Colonic mucosa (tissue), 4 donors: ENCODE measurements around the gene CXCL16. TPM values are rescaled to one million over a fixed set of nuclear protein-coding genes. Genes with fewer than 3 reads are reported as not detected.

Experiments used
- DNase-seq: peaks from one replicate; pipeline ENCODE4 v3.0.0-alpha.2; 2020
- H3K27ac ChIP-seq: fragments of 200-600 bp; one replicate; pipeline ENCODE4 v1.8.0; 2021
- H3K27me3 ChIP-seq: fragments of 200-600 bp; one replicate; pipeline ENCODE4 v1.8.0; 2021
- H3K36me3 ChIP-seq: fragments of 200-600 bp; one replicate; pipeline ENCODE4 v1.8.0; 2021
- H3K4me1 ChIP-seq: fragments of 200-600 bp; one replicate; pipeline ENCODE4 v1.8.0; 2021; ENCODE audit warnings: mild to moderate bottlenecking
- H3K4me3 ChIP-seq: fragments of 200-600 bp; one replicate; pipeline ENCODE4 v1.8.0; 2021
- H3K9ac ChIP-seq, 2 donors: one replicate each; pipeline ENCODE4 v1.7.0; 2013; ENCODE audit warnings: control low read depth in 2 of 2, low read depth in 2 of 2, low read length in 2 of 2
- H3K9me3 ChIP-seq: fragments of 200-600 bp; one replicate; pipeline ENCODE4 v1.8.0; 2021
- intact Hi-C: fragments of 100-400 bp; cut with DNase I; formaldehyde crosslinking; loops from one replicate; pipeline ENCODE4 v1.14.1; 2022
- total RNA-seq, 2 donors: library from RNA; stranded (reverse); fragmentation: NEBNext Ultra II Directional in 1 of 2; extraction: Animal tissue kit (Norgen Biotek cat#: 25700) in 1 of 2; gene quantifications; one replicate each; pipeline ENCODE4 v1.2.1, GENCODE V29; 2021
- TF ChIP-seq, protein P1 (sequence below): fragments of 200-600 bp; IDR thresholded peaks from one replicate; pipeline ENCODE4 v1.8.0; 2022; ENCODE audit warnings: antibody characterized with exemption, mild to moderate bottlenecking
- donor health status: healthy.
- donor health status: DM: no; HTN: no; CAD: no.
- donor health status: DM: no; HTN: no; CAD: no.

Gene CXCL16
- total RNA-seq, 2 donors from 2014 or later = 41.8 to 44.1 TPM

DNA sequence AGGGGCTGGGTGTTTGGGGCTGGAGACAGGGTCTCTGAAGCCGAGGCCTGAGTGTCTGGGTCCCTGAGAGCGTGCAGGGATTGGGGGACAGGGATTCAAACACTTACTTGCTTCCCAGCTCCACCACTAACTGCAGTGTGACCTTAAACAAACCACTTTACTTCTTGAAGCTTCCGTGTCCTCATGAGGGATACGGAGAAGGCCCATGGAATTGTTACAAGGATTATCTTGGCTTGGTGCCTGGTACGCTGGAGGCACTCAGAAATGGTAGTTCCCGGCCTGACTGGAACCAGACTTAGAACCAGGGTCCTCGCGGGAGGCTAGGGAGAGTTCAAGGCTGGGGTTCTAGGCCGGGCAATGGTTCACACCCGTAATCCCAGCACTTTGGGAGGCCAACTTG is 2.9 kb upstream of the CXCL16 start:
- TF ChIP-seq, protein P1, sequence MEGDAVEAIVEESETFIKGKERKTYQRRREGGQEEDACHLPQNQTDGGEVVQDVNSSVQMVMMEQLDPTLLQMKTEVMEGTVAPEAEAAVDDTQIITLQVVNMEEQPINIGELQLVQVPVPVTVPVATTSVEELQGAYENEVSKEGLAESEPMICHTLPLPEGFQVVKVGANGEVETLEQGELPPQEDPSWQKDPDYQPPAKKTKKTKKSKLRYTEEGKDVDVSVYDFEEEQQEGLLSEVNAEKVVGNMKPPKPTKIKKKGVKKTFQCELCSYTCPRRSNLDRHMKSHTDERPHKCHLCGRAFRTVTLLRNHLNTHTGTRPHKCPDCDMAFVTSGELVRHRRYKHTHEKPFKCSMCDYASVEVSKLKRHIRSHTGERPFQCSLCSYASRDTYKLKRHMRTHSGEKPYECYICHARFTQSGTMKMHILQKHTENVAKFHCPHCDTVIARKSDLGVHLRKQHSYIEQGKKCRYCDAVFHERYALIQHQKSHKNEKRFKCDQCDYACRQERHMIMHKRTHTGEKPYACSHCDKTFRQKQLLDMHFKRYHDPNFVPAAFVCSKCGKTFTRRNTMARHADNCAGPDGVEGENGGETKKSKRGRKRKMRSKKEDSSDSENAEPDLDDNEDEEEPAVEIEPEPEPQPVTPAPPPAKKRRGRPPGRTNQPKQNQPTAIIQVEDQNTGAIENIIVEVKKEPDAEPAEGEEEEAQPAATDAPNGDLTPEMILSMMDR = no peak
- intact Hi-C loops = no loop called here
- H3K27ac ChIP-seq = no peak overlapping the region
- H3K36me3 ChIP-seq = no peaks in the 10 kb centered on the region
- peaks cover 3% of the 10 kb centered on the region for H3K4me1 ChIP-seq
- H3K9me3 ChIP-seq = no peaks in the 10 kb centered on the region
- H3K4me3 ChIP-seq = no peak overlapping the region
- H3K27me3 ChIP-seq = no peaks in the 10 kb centered on the region
- no peak overlapping the region for H3K9ac ChIP-seq
- DNase-seq = peak; percentile 51

DNA sequence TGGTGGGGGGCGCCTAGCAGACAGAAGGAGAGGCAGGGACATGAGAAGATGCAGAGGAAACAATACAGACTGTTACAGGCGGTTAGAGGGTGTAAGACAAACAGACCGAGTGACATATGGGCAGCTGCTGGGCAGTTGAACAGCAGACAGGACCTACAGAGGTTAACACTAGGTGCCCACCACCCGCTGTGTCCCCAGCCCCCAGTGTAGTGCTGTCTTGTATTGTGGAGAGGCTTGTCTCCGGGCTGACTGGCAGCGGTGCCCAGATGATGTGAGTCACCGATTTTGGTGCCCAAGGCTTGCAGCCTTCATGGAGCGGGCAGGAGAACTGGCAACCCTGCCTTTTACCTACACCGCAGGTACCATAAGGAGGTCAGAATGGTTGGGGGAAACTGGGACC is 2.4 kb upstream of the CXCL16 start:
- DNase-seq = no peak
- intact Hi-C loops = no loop called here
- no peak overlapping the region for H3K27ac ChIP-seq
- no peaks in the 10 kb centered on the region for H3K36me3 ChIP-seq
- no peak overlapping the region for H3K4me3 ChIP-seq
- H3K9ac ChIP-seq = no peak overlapping the region
- H3K9me3 ChIP-seq = no peaks in the 10 kb centered on the region
- TF ChIP-seq, protein P1 = no peak
- peaks cover 3% of the 10 kb centered on the region for H3K4me1 ChIP-seq
- H3K27me3 ChIP-seq = no peaks in the 10 kb centered on the region

DNA sequence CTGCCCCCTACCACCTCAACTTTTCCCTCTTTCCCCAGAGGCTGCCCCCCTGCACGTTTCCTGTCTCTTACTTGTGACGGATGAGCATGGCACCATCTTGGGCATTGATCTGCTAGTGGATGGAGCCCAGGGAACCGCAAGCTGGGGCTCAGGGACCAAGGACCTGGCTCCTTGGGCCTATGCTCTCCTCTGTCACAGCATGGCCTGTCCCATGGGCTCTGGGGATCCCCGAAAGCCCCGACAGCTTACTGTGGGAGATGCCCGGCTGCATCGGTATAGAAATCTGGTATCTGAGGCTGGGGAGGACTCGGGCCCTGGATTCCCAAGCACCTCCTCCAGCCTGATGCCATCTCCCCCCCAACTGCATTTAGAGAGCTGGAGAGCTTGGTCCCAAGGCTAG is 1.8 kb upstream of the CXCL16 start:
- Histone ChIP-seq H3K9me3 (no peaks in the 10 kb centered on the region), H3K36me3 (no peaks in the 10 kb centered on the region), H3K4me3 (no peak overlapping the region), H3K27ac (no peak overlapping the region), H3K4me1 (peaks cover 3% of the 10 kb centered on the region), H3K9ac (no peak overlapping the region), H3K27me3 (no peaks in the 10 kb centered on the region)
- TF ChIP-seq, protein P1 = no peak
- intact Hi-C loops = no loop called here
- DNase-seq = no peak

DNA sequence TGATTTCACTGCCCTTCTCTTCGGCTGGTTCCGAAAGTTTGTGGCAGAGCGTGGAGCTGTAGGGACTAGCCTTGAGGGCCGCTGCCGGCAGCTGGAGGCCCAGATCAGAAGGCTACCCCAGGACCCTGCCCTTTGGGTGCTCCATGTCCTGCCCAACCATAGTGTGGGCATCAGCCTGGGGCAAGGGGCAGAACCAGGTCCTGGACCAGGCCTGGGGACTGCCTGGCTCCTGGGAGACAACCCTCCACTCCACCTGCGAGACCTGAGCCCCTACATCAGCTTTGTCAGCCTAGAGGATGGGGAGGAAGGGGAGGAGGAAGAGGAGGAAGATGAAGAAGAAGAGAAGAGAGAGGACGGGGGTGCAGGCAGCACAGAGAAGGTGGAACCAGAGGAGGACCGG is 856 bp upstream of the CXCL16 start:
- Histone ChIP-seq H3K27ac (no peak overlapping the region), H3K4me3 (no peak overlapping the region), H3K9ac (no peak overlapping the region), H3K9me3 (no peaks in the 10 kb centered on the region), H3K27me3 (no peaks in the 10 kb centered on the region), H3K36me3 (no peaks in the 10 kb centered on the region), H3K4me1 (peaks cover 2% of the 10 kb centered on the region)
- DNase-seq = no peak
- intact Hi-C loops = no loop called here
- TF ChIP-seq, protein P1 = no peak

DNA sequence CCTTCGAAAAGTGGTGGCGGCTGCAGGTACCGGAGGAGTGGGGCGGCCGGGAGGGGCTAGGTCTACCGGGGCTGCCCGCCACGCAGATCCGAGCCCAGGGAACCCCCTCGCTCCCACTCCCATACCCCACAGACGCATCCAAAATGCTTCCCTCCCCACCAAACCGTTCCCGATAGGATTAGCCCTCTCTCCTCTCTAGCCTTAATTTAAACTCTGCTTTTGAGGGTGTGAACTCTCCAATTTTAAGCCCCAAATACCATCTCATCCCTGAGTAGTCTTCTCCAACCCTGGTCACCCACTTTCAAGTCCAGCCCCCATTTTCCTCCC is 260 bp upstream of the CXCL16 start:
- peak overlapping the region; percentile 61 for H3K27ac ChIP-seq
- peak overlapping the region; percentile 35 to 86 for H3K9ac ChIP-seq
- intact Hi-C loops = no loop called here
- H3K36me3 ChIP-seq = no peaks in the 10 kb centered on the region
- no peaks in the 10 kb centered on the region for H3K27me3 ChIP-seq
- H3K4me3 ChIP-seq = peak overlapping the region; percentile 89
- no peak for DNase-seq
- no peaks in the 10 kb centered on the region for H3K4me1 ChIP-seq
- H3K9me3 ChIP-seq = no peaks in the 10 kb centered on the region
- TF ChIP-seq, protein P1 = no peak
